PC-9 (cell line): ENCODE results near the gene ADAMTSL3.

Source experiments
- EZH2 ChIP-seq: fragments of 200-600 bp; sonication (generic); IDR thresholded peaks from 2 replicates; pipeline ENCODE4 v1.8.0; 2017; ENCODE audit warnings: antibody characterized with exemption, low read depth
- TF ChIP-seq, protein P1 (sequence below): fragments of 200-600 bp; sonication (generic); conservative IDR thresholded peaks from 2 replicates; pipeline ENCODE4 v1.6.1; 2017; ENCODE audit warnings: mixed run types, antibody characterized with exemption, mild to moderate bottlenecking, moderate library complexity

DNA sequence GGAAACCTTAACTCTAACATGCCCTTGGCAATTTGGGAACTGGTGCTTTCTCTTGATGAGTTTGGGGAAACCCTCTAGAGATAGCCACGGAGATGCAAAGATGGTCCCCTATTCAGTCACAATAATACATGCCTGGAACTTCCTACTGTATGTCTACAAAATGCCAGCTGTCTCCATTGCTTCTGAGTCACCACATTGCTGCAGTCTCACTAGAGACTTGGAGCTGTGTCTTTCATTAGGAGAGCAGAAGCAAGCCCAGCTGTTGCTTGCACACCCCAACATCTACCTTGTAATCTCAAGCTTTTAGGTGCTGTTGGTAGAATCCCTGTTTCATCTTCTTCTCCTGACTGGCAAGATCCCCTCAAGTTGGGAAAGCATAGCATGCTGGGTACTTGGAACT, 261.0 kb downstream of the ADAMTSL3 start:
- TF ChIP-seq, protein P1, sequence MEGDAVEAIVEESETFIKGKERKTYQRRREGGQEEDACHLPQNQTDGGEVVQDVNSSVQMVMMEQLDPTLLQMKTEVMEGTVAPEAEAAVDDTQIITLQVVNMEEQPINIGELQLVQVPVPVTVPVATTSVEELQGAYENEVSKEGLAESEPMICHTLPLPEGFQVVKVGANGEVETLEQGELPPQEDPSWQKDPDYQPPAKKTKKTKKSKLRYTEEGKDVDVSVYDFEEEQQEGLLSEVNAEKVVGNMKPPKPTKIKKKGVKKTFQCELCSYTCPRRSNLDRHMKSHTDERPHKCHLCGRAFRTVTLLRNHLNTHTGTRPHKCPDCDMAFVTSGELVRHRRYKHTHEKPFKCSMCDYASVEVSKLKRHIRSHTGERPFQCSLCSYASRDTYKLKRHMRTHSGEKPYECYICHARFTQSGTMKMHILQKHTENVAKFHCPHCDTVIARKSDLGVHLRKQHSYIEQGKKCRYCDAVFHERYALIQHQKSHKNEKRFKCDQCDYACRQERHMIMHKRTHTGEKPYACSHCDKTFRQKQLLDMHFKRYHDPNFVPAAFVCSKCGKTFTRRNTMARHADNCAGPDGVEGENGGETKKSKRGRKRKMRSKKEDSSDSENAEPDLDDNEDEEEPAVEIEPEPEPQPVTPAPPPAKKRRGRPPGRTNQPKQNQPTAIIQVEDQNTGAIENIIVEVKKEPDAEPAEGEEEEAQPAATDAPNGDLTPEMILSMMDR, result no peak
- TF ChIP-seq EZH2, result no peak
